H1 (cell line): ENCODE results near the gene FNDC1. TPM values are rescaled to one million over a fixed set of nuclear protein-coding genes. Genes with fewer than 3 reads are reported as not detected.

Source experiments
- BRCA1 ChIP-seq: IDR thresholded peaks from 2 replicates; pipeline ENCODE4 v1.6.1; 2012; ENCODE audit warnings: low read depth, low read length, improper control_type of control experiment
- RAD21 ChIP-seq, 2 experiments: IDR thresholded peaks in 1 of 2; conservative IDR thresholded peaks in 1 of 2; 2 replicates each; pipeline ENCODE4 v1.6.1; 2011; ENCODE audit warnings: low read depth in 2 of 2, low read length in 2 of 2, improper control_type of control experiment in 1 of 2, inconsistent platforms in 1 of 2, mild to moderate bottlenecking in 1 of 2, moderate library complexity in 1 of 2
- polyA plus RNA-seq, 7 experiments: library from polyadenylated mRNA; depleted of rRNA in 3 of 7; stranded (reverse) in 5 of 7; unstranded in 2 of 7; fragments of >200 nt in 5 of 7; fragments of 200-250 nt in 2 of 7; gene quantifications; 1 replicate in 5 of 7; 2 replicates in 1 of 7; 4 replicates in 1 of 7; pipeline versions ENCODE4 v1.2.1 to v1.2.3, GENCODE V29; 2011 to 2013; ENCODE audit warnings: missing spikeins in 2 of 7, mixed read lengths in 2 of 7
- total RNA-seq: library from RNA; stranded (reverse); fragmentation: NEBNext Ultra II Directional; extraction: Animal tissue kit (Norgen Biotek cat#: 25700); gene quantifications from 2 replicates; pipeline ENCODE4 v1.2.1, GENCODE V29; 2021
- TF ChIP-seq, protein P1 (sequence below): IDR thresholded peaks from 2 replicates; pipeline ENCODE4 v1.6.1; 2012; ENCODE audit warnings: low read length, inconsistent platforms

Gene FNDC1
- total and polyA plus RNA-seq, 2 of the 8 experiments (the other 6 are each of a cell fraction or from before 2014, with no cell fraction given) = 0.06 to 0.30 TPM

DNA sequence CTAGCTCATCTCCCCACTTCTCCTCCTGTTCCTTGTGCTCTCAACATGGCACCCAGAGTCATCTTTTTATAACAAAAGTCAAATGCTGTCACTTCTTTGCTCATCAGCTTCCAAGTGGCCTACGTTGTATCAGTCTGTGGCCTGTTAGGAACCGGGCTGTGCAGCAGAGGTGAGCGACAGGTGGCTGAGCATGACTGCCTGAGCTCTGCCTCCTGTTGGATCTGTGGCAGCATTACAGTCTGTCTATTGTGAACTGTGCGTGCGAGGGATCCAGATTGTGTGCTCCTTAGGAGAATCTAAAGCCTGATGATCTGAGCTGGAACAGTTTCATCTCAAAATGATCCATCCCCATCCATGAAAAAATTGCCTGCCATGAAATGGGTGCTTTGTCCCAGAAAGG, 129.6 kb downstream of the FNDC1 start (continued):
- TF ChIP-seq, protein P1, sequence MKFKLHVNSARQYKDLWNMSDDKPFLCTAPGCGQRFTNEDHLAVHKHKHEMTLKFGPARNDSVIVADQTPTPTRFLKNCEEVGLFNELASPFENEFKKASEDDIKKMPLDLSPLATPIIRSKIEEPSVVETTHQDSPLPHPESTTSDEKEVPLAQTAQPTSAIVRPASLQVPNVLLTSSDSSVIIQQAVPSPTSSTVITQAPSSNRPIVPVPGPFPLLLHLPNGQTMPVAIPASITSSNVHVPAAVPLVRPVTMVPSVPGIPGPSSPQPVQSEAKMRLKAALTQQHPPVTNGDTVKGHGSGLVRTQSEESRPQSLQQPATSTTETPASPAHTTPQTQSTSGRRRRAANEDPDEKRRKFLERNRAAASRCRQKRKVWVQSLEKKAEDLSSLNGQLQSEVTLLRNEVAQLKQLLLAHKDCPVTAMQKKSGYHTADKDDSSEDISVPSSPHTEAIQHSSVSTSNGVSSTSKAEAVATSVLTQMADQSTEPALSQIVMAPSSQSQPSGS = no peak
- TF ChIP-seq BRCA1 (no peak), RAD21 (IDR thresholded peaks at IDR 0.05 in 1 of 2, conservative IDR thresholded peaks at IDR 0.05 in 1 of 2; ENCODE audit: low read depth in 2 of 2, low read length in 2 of 2) (no peak)
